Heart right ventricle (tissue), 16 donors: ENCODE data around the gene HAND1. TPM values are rescaled to one million over a fixed set of nuclear protein-coding genes. Genes with fewer than 3 reads are reported as not detected.

ENCODE experiments used
- ATAC-seq, 8 donors: fragments of 200-7000 bp; cut with Tn5 transposase; one replicate each; pipeline ENCODE4 v1.9.1; 2020; ENCODE audit warnings: mild to moderate bottlenecking in 8 of 8, moderate library complexity in 8 of 8, moderate number of reproducible peaks in 1 of 8
- DNase-seq, 2 donors: peaks; one replicate each; pipeline ENCODE4 v3.0.0-alpha.2; 2020
- H3K27ac ChIP-seq, 10 donors: fragments of 200-600 bp; sonication (generic) in 2 of 10; one replicate each; pipeline versions ENCODE4 v1.5.0 to v1.8.0; 2020 to 2022; ENCODE audit warnings: mild to moderate bottlenecking in 3 of 10
- H3K27me3 ChIP-seq, 7 donors: fragments of 200-600 bp; one replicate each; pipeline ENCODE4 v1.8.0; 2021 to 2022; ENCODE audit warnings: mild to moderate bottlenecking in 2 of 7
- H3K36me3 ChIP-seq, 9 donors: fragments of 200-600 bp; sonication (generic) in 1 of 9; one replicate each; pipeline versions ENCODE4 v1.5.0 to v1.8.0; 2020 to 2022; ENCODE audit warnings: mild to moderate bottlenecking in 2 of 9
- H3K4me1 ChIP-seq, 9 donors: fragments of 200-600 bp; sonication (generic) in 1 of 9; one replicate each; pipeline versions ENCODE4 v1.5.0 to v1.8.0; 2020 to 2022; ENCODE audit warnings: mild to moderate bottlenecking in 4 of 9
- H3K4me3 ChIP-seq, 10 donors: fragments of 200-600 bp; sonication (generic) in 2 of 10; one replicate each; pipeline versions ENCODE4 v1.5.0 to v1.8.0; 2020 to 2022; ENCODE audit warnings: mild to moderate bottlenecking in 7 of 10, moderate library complexity in 2 of 10
- H3K9me3 ChIP-seq, 11 donors: fragments of 200-600 bp in 10 of 11; sonication (generic) in 2 of 11; one replicate each; pipeline versions ENCODE4 v1.5.0 to v1.8.0; 2013 to 2022; ENCODE audit warnings: mild to moderate bottlenecking in 2 of 11, control low read depth in 1 of 11, moderate library complexity in 1 of 11
- CTCF ChIP-seq, 9 donors: fragments of 200-600 bp; sonication (generic) in 2 of 9; IDR thresholded peaks; one replicate each; pipeline versions ENCODE4 v1.5.0 to v1.8.0; 2021 to 2022; ENCODE audit warnings: antibody characterized with exemption in 9 of 9, mild to moderate bottlenecking in 5 of 9, moderate library complexity in 1 of 9
- WGBS, 2 donors: extraction: QIAGEN DNeasy Blood & Tissue Kit; methylation state at CpG; one replicate each; pipeline ENCODE4 v1.1.7; 2013; ENCODE audit warnings: inconsistent platforms in 1 of 2; 5-methylcytosine and 5-hydroxymethylcytosine counted together
- intact Hi-C, 10 donors: fragments of 100-400 bp; cut with DNase I; formaldehyde crosslinking; loops; one replicate each; pipeline versions ENCODE4 v1.11.1 to v1.14.2; 2022
- polyA plus RNA-seq, 2 donors: library from polyadenylated mRNA; stranded (reverse); fragments of 200-250 nt; gene quantifications; one replicate each; pipeline ENCODE4 v1.2.3, GENCODE V29; 2013
- total RNA-seq, 10 donors: library from RNA; stranded (reverse); fragmentation: NEBNext Ultra II Directional in 3 of 10; extraction: Animal tissue kit (Norgen Biotek cat#: 25700) in 3 of 10; gene quantifications; one replicate each; pipeline versions ENCODE4 v1.2.1 to v1.2.4, GENCODE V29; 2021 to 2023
- donor health status: Arrhythmogenic right ventricular cardiomyopathy.
- donor health status: ischemic (EF 13 %, LVEDD 7.1; RV severe dilation, severe dysfunction).
- donor health status: healthy with polysubstance abuse.
- donor health status: DM: no; HTN: yes; CAD: no.
- donor health status: DM: no; HTN: no; CAD: no.
- donor health status: ischemic (EF 25% LVEDD 6.9; RV normal size, moderate dysfunction).
- donor health status: ischemic (EF 25% LVEDD 5.7; RV mildly dilated, moderate dysfunction).
- donor health status: healthy.
- donor health status: DM: yes; HTN: yes; CAD: no.
- donor health status: Ischemic cardiomyopathy.
- donor health status: ischemic (EF 35%, LVEDD 5.7; RV mildly dilated, moderate dysfunction).
- donor health status: nonischemic (EF 11% LVEDD 7.7; RV severe dilation, severe dysfunction).
- donor health status: DM: yes; HTN: yes; CAD: no.
- donor health status: PGD.
- donor health status: ischemic (EF 29% LVEDD 5.4; RV normal size, mild dysfunction).
- donor health status: nonischemic (EF 23%, LVEDD 6.1; RV moderate dilation, normal function).

HAND1 gene
- total and polyA plus RNA-seq, 12 donors = 16.8 to 33.0 (median 24.6) TPM

- Histone ChIP-seq H3K36me3 (peaks cover 0 to 94% (median 22%) of the 10 kb centered on the region in 9 donors), H3K9me3 (no peaks in the 10 kb centered on the region), H3K27ac (no peak overlapping the region), H3K4me1 (no peaks in the 10 kb centered on the region), H3K27me3 (no peaks in the 10 kb centered on the region), H3K4me3 (no peak overlapping the region)
- 93 to 94% methylated on average over 5 of the region's 5 CpGs for WGBS, 2 donors
- DNase-seq (no peak), ATAC-seq (no peak)
- intact Hi-C loops = no loop called here
- TF ChIP-seq CTCF (IDR thresholded peaks at IDR 0.05) = no peak
Measured at GRCh38 chr5:154437281-154437965, 40.6 kb downstream of the HAND1 start.

- Histone ChIP-seq H3K4me1 (no peaks in the 10 kb centered on the region), H3K4me3 (no peak overlapping the region), H3K27me3 (no peaks in the 10 kb centered on the region), H3K27ac (no peak overlapping the region), H3K9me3 (no peaks in the 10 kb centered on the region), H3K36me3 (peaks cover 0 to 73% (median 14%) of the 10 kb centered on the region in 9 donors)
- WGBS, 2 donors = 96% methylated on average over 3 of the region's 3 CpGs
- ATAC-seq (no peak), DNase-seq (no peak)
- intact Hi-C loops = no loop called here
- no peak for TF ChIP-seq CTCF (IDR thresholded peaks at IDR 0.05)
Measured at GRCh38 chr5:154435226-154435625, 42.8 kb downstream of the HAND1 start.

GRCh38 chr5:154430961-154431630 lies 46.9 kb downstream of the HAND1 start:
- Histone ChIP-seq H3K36me3 (peaks cover 0 to 32% (median 5%) of the 10 kb centered on the region in 9 donors), H3K4me1 (no peaks in the 10 kb centered on the region), H3K27ac (no peak overlapping the region), H3K4me3 (no peak overlapping the region), H3K27me3 (no peaks in the 10 kb centered on the region), H3K9me3 (no peaks in the 10 kb centered on the region)
- DNase-seq (no peak), ATAC-seq (no peak)
- intact Hi-C loops = no loop called here
- WGBS, 2 donors = 86 to 90% methylated on average over 4 of the region's 4 CpGs
- no peak for TF ChIP-seq CTCF (IDR thresholded peaks at IDR 0.05)

- TF ChIP-seq CTCF (IDR thresholded peaks at IDR 0.05) = no peak
- no peaks in the 10 kb centered on the region for H3K4me1 ChIP-seq
- H3K27ac ChIP-seq = no peak overlapping the region
- DNase-seq = no peak
- 83 to 85% methylated on average over 4 of the region's 4 CpGs for WGBS, 2 donors
- no peak overlapping the region for H3K4me3 ChIP-seq
- no peaks in the 10 kb centered on the region for H3K27me3 ChIP-seq
- peaks cover 0 to 27% (median 0%) of the 10 kb centered on the region in 9 donors for H3K36me3 ChIP-seq
- intact Hi-C loops = no loop called here
- no peaks in the 10 kb centered on the region for H3K9me3 ChIP-seq
- ATAC-seq = no peak
Measured at GRCh38 chr5:154430466-154430865, 47.6 kb downstream of the HAND1 start.
